ENCODE results near the gene TBC1D2B.

DNA sequence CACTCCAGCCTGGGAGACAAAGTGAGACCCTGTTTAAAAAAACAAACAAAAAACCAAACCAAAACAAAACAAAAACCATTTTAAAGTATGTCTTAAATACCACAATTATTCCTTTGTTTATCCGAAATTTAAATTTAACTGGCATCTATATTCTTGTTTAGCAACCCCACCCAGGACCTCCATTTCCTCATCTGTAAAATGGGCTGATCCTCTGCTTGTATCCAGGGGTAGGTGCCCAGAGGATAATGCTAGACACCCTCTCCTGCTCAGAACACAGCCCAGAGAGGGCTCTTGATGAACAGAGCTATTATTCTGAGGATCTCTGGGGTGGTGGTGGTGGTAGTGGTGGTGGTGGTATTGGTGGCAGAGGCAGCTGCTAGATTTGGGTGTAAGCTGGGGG lies 24.7 kb upstream of the TBC1D2B start:
- TF ChIP-seq GATA2 (IDR thresholded peaks at IDR 0.05; ENCODE audit: low read depth, low read length): no peak
- no peak for TF ChIP-seq GATA3 (IDR thresholded peaks at IDR 0.05; ENCODE audit: low read depth, low read length)
